Motor neuron (in vitro differentiated cells): ENCODE results near the gene IDH3G. TPM values are rescaled to one million over a fixed set of nuclear protein-coding genes. Genes with fewer than 3 reads are reported as not detected.
A peak's percentile ranks its signal among the peaks of the same experiment; 100 is the strongest.

ENCODE experiments used
- ATAC-seq, 8 experiments: fragments of 200-7000 bp; cut with Tn5 transposase; replicated peaks in 6 of 8; 2 replicates each; pipeline ENCODE4 v1.8.0; 2021; ENCODE audit warnings: mild to moderate bottlenecking in 8 of 8, moderate library complexity in 8 of 8
- H3K27ac ChIP-seq, 2 donors: fragments of 250-450 bp; sonication (Bioruptor Pico); 2 replicates each; pipeline ENCODE4 v1.9.0; 2021; ENCODE audit warnings: antibody characterized with exemption in 2 of 2, mild to moderate bottlenecking in 2 of 2, moderate library complexity in 1 of 2
- H3K4me1 ChIP-seq, 2 donors: fragments of 250-450 bp; sonication (Bioruptor Pico); replicated peaks in 1 of 2; 2 replicates each; pipeline ENCODE4 v1.6.1; 2021; ENCODE audit warnings: antibody characterized with exemption in 2 of 2, mild to moderate bottlenecking in 2 of 2, moderate library complexity in 1 of 2
- H3K4me3 ChIP-seq, 5 donors: fragments of 250-450 bp; sonication (Bioruptor Pico); 2 replicates each; pipeline ENCODE4 v1.9.0; 2021; ENCODE audit warnings: antibody characterized with exemption in 5 of 5, mild to moderate bottlenecking in 5 of 5, moderate library complexity in 4 of 5
- WGBS, 10 experiments: fragments of 450-650 bp; shearing (Covaris generic); methylation state at CpG; one replicate each; pipeline ENCODE4 v1.0.0; 2022; 5-methylcytosine and 5-hydroxymethylcytosine counted together
- in situ Hi-C, 9 experiments: fragments of 400-800 bp; cut with MboI; loops; one replicate each; pipeline ENCODE4 v1.15.0; 2021; ENCODE audit warnings: low sequenced_read_pairs in 9 of 9, low pct_unique_long_range_greater_than_20kb in 2 of 9; ENCODE audit not compliant: unreplicated experiment in 9 of 9
- total RNA-seq, 8 experiments: library from RNA; unstranded; fragments of 300-600 nt; gene quantifications; 2 replicates each; pipeline versions ENCODE4 v1.2.3 to v1.2.4, GENCODE V29; 2022

Gene IDH3G
- total RNA-seq: 10 to 100 TPM; 32.2 to 69.3 (median 42.6) TPM

DNA sequence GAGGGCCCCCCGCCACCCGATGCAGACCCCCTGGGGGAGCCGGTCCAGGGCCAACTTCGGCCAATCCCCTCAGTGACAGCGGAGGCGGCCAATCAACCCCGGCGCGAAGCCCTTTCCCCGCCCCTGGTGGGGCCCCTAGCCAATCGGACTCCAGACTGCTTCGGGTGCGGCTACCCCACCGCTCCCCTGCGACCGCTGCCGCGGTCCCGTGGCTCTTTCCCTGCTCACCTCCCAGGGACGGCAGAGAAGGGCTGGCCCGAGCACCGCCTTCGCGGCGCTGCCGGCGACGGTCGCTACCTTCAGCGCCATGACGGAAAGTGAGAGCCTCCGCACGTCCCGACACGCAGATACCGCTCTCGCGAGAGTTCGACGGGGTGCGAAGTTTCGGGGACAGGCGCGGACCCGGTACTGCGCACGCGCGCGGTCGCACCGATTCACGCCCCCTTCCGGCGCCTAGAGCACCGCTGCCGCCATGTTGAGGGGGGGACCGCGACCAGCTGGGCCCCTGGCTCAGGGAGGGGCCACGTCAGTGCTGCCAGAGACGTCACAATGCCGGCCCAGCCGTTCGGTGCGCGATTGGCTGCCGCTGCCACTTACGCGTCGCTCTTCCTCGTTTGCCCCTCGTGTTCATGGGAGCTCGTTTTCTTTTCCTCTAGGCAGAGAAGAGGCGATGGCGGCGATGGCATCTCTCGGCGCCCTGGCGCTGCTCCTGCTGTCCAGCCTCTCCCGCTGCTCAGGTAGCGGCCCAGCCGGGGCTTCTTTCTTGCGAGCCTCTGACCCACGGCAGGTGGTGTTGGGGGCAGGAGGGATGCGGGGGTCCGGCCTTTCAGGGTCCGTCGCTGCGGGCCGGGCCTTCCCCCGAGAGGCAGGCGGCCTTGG is at the start of gene IDH3G, which contains the start of gene SSR4:
TSS of gene IDH3G (minus strand) at position 358 of the 879 bp plus-strand sequence. CDS start at position 309, 49 bp downstream.
TSS of gene SSR4 (plus strand) at position 651 of the 879 bp plus-strand sequence. CDS start at position 671, 20 bp downstream.
- Histone ChIP-seq H3K4me3 (peak within 1 kb of the TSS; percentile 89 to 99 (median 95)), H3K4me1 (peaks cover 14 to 21% of the 10 kb centered on the region in 2 donors), H3K27ac (peak within 1 kb of the TSS; percentile 99 to 100)
- peak; percentile 83 to 93 (median 90) for ATAC-seq
- 0% methylated on average over 3 of the region's 92 CpGs; no CpG with 5 or more reads in 9 of the 10 experiments for WGBS, 10 experiments
- in situ Hi-C loops: no loop called here

DNA sequence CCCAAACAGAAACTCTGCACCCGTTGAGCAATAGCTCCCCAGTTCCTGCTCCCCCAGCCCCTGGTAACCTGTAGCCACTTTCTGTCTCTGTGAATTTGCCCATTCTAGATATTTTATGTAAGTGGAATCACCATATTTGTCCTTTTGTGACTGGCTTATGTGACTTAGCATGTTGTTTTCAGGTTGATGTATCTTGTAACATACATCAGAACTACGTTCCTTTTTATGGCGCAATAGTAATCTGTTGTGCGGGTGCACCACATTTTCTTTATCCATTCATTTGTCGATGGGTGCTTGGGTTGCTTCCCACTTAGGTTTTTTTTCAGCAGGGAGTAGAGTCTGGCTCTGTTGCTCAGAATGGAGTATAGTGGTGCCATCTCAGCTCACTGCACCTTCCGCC is 42.7 kb upstream of the IDH3G start:
- in situ Hi-C loops: no loop called here
- peaks cover 0 to 2% of the 10 kb centered on the region in 2 donors for H3K4me1 ChIP-seq
- 27 to 93% (median 52%) methylated on average over 2 to 3 of the region's 6 CpGs; no CpG with 5 or more reads in 6 of the 10 experiments for WGBS, 10 experiments
- ATAC-seq: no peak
- no peak overlapping the region for H3K27ac ChIP-seq
- H3K4me3 ChIP-seq: no peak overlapping the region

DNA sequence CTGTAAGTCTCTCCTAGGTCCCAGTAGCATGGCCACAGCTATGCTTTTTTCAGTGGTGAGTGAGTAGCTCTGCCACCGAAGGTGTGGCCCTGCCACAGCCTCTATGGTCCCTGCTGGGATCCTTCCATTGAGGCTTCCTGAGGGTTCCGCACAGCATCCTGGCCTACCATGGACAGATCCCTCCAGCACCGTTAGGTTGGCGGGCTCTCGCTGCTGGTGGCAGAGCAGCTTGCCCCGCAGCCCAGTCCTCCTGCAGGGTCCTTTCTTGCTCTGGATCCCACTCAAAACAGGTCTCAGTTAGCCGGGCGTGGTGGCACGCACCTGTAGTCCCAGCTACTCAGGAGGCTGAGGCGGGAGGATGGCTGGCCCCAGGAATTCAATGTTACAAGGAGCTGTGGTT is 38.6 kb upstream of the IDH3G start:
- no peak for ATAC-seq
- H3K27ac ChIP-seq: no peak overlapping the region
- H3K4me1 ChIP-seq: peaks cover 12 to 15% of the 10 kb centered on the region in 2 donors
- in situ Hi-C loops: no loop called here
- WGBS, 10 experiments: 60 to 88% methylated on average over 1 to 5 of the region's 10 CpGs; no CpG with 5 or more reads in 8 of the 10 experiments
- no peak overlapping the region for H3K4me3 ChIP-seq

DNA sequence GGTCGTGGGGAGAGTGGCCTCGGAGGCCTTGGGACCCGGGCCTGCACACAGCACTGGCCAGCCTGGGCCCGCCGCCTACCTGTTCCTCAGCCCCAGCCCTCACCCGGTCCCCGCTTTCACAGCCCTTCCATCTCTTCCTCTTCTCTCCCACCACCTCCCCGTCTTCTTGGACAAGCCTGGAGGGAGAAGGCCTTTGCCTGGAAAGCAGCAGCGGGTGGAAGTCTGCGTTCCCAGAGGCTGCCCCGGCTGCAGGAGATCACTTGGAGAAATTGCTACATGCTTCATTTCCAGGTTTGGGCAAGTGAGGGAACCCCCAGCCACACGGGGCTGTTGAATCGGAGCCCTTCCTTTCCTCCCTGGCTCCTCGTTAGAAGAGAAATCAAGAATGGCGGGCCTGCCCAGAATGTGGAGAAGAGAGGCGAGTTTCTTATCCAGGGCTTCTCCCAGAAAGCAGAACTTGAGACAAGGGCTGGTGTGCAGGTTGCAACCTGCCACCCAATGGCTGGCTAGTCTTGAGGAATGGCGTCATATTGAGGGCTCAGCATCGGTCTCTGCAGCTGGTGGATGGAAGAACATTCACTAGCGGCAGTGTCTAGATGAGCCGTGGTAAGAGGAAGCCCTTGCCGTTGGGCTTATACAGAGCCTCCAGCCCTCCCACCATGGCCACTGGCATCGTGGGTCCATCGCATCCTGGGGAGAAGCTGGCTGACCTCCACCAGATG is 37.4 kb upstream of the IDH3G start:
- Histone ChIP-seq H3K4me3 (peak overlapping the region; percentile 54 to 86 (median 67)), H3K27ac (peak overlapping the region; percentile 87 to 95), H3K4me1 (peaks cover 14 to 15% of the 10 kb centered on the region in 2 donors)
- in situ Hi-C loops: no loop called here
- 30 to 80% (median 33%) methylated on average over 1 to 8 of the region's 23 CpGs; no CpG with 5 or more reads in 7 of the 10 experiments for WGBS, 10 experiments
- peak in 5 of 8 experiments; percentile 9 to 25 (median 21) for ATAC-seq

DNA sequence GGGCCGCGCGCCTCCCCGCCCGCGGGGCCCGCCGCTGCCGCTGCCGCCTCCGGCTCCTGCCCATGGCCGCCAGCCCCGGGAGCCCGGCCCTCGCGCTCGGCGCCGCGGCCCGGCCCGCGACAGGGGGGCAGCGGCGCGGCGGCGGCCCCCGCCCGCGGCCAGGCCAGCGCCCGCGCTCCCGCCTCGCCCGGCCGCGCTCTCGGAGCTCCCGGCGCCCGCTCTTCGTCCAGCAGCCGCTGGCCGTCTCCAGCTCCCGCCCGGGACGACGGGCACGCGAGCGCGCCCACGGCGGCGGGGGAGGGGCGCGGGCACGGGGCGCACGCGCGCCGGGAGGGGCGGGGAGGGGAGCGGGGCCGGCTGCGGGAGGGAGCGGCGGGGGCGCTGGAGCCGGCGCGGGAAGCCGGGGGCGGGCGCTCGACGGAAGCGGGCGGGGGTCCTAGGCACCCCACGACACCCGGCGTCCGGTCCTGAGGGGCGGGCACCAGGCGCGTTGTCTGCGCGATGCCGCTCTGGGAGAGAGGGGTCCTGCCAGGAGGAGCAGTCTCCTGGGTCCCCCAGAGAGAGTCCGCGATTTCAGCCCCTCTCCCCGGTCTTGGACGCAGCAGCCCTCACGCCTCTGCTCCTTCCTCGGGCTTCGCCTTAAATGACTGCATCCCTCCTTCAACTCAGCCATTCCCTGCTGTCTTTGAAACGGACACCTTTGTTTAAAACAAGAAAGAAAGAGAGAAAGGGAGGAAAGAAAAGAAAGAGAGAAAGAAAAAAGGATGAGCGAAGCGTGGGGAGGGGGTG is 36.7 kb upstream of the IDH3G start:
- peaks cover 14 to 15% of the 10 kb centered on the region in 2 donors for H3K4me1 ChIP-seq
- peak in 5 of 8 experiments; percentile 57 to 71 (median 64) for ATAC-seq
- WGBS, 10 experiments: 0% methylated on average over 1 of the region's 102 CpGs; no CpG with 5 or more reads in 9 of the 10 experiments
- H3K27ac ChIP-seq: peak overlapping the region; percentile 87 to 95
- H3K4me3 ChIP-seq: peak overlapping the region; percentile 54 to 86 (median 67)
- in situ Hi-C loops: no loop called here

DNA sequence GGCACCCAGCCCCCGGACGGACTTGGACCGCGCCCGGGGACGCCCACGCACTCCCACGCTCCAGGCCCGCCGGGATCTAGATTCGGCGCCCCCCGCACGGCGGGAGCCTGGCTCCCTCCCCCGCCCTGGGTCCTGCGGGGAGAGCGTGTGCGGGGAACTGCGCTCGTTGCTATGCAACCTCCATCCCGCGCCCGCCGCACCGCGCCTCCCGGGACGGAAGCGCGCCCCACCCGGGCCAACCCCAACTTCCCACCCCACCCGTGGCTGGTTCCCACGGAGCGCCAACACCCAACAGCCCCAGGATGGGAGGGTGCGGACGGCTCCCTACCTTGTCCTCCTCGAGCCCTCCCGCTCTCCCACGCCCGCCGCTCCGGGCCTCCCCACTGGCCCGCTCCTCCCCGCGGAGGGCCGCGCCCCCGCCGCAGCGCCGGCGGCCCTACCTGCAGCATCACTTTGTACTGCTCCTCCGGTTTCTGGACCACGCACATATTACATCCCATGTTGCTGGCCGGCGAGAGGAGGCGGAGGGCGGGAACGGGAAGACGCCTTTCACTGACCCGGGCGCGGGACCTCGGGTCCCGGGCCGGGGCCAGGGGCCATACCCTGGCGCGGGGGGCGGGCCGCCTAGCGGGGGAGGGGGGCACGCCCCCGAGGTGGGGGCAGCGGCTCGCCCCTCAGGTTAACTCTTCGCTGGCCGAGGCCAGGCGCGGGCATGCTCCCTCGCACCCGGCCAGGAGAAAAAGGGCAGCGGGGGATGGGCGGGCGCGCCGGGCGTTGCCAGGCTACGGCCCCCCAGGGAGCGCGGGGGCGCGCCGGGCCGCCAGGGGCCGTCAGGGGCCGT is 35.8 kb upstream of the IDH3G start, which contains the start of gene PDZD4:
TSS of gene PDZD4 (minus strand) at position 746 of the 841 bp plus-strand sequence. CDS start at position 500, 246 bp downstream.
- peak in 6 of 8 experiments; percentile 14 to 49 (median 45) for ATAC-seq
- in situ Hi-C loops: no loop called here
- WGBS, 10 experiments: no CpG with 5 or more reads among the region's 97 CpGs
- H3K4me3 ChIP-seq: peak within 1 kb of the TSS; percentile 54 to 86 (median 67)
- H3K27ac ChIP-seq: peak within 1 kb of the TSS; percentile 87 to 95
- peaks cover 14 to 15% of the 10 kb centered on the region in 2 donors for H3K4me1 ChIP-seq

DNA sequence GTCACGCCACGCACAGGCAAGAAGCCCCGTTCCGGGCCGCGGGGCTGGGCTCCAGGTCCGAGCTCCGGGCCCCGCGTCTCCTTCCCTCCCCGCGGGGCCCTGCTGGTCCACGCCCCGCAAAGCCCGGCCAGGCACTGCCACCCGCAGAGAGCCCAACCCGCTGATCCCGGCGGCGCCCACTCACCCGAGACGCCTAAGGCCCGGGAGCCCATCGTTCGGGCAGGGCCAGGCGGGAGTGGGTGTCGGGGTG is 35.3 kb upstream of the IDH3G start:
- Histone ChIP-seq H3K4me3 (peak overlapping the region; percentile 54 to 86 (median 67)), H3K4me1 (peaks cover 14 to 15% of the 10 kb centered on the region in 2 donors), H3K27ac (peak overlapping the region; percentile 87 to 95)
- ATAC-seq: peak in 2 of 8 experiments; percentile 10 to 13
- no CpG with 5 or more reads among the region's 27 CpGs for WGBS, 10 experiments
- in situ Hi-C loops: no loop called here

DNA sequence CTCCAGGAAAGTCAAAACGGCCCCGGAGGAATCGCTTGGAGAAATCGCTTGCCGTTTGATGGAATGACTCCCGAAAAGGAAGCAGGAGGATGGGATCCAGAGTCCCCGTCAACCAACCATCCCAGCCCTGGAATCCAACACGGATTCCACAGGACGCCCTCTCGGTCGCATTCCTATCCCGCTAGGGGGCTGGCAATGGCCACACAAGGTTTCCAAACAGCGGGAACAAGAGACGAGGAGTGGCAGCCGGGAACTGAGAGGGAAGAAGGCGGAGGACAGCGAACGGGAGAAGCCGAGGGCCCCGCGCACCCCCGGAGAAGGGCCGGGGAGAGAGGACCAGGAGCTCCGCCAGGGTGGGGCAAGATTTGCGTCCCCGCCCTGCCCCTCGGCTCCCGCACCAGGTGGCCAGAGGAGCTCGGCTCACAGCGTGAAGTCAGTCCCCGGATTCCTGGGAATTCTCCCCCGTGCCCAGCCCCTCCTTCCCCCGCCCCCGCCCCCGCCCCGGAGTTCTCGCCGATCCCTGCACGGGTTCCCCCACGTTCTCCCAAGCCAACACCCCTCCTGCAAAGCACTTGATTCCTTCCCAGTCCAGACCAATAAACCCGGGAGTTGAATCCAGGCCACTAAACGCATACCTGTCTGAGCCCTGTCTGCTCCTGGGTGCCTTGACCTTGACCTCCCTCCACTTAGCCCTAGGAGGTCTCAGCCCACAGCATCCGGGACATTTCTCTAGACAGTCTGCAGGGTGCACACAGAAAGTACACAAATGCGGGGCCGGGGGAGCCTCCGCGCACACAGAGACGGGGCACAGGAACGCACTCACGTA is 34.8 kb upstream of the IDH3G start:
- WGBS, 10 experiments: 0 to 48% (median 10%) methylated on average over 2 to 5 of the region's 50 CpGs; no CpG with 5 or more reads in 7 of the 10 experiments
- in situ Hi-C loops: no loop called here
- peak overlapping the region; percentile 87 to 95 for H3K27ac ChIP-seq
- peaks cover 14 to 15% of the 10 kb centered on the region in 2 donors for H3K4me1 ChIP-seq
- peak in 7 of 8 experiments; percentile 3 to 60 (median 27) for ATAC-seq
- peak overlapping the region; percentile 54 to 86 (median 67) for H3K4me3 ChIP-seq

DNA sequence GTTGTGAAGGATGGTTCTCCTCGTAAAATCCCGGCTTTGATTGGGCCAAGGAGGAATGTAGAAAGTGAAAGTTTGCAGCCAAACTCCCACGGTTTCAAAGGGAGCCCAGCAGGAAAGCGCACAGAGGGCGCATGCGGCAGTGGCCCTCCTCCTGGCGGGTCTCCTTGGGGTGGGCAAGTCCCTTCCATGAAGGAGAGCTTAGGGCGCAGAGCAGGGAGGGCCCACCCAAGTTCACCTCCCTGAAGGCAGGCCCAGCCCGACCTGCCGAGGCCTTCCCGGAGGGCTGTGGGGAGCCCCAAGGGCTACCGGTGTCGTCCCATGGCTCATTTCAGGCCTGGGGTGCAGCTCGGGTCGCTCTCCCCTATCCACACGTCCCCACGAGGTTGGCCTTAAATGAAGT is 34.1 kb upstream of the IDH3G start:
- peak overlapping the region; percentile 54 to 86 (median 67) for H3K4me3 ChIP-seq
- no peak for ATAC-seq
- H3K27ac ChIP-seq: peak overlapping the region in 1 of 2 donors; percentile 27
- in situ Hi-C loops: no loop called here
- WGBS, 10 experiments: 42 to 66% methylated on average over 3 to 14 of the region's 17 CpGs; no CpG with 5 or more reads in 8 of the 10 experiments
- peaks cover 14 to 15% of the 10 kb centered on the region in 2 donors for H3K4me1 ChIP-seq

DNA sequence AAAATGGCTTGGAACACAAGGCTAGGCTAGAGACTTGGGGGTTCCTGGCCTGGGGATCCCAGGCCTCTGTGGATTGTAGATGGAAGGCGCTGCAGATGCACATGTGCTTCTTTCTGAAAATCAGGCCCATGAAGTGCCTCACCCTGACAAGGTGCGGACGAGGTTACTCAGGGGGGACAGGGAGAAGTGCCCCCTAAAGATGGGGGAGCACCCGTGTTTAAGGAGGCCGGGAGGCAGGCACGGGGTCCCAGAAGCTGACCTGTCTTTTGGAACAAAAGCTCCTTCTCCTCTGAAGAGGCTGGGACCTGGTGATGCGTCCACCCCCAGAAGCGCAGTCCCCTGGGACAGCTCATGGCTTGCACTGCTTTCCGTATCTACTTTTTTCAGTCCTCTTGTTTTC is 33.7 kb upstream of the IDH3G start:
- Histone ChIP-seq H3K4me3 (peak overlapping the region in 4 of 5 donors; percentile 65 to 86 (median 76)), H3K4me1 (peaks cover 14 to 15% of the 10 kb centered on the region in 2 donors), H3K27ac (no peak overlapping the region)
- in situ Hi-C loops: no loop called here
- 42 to 100% (median 100%) methylated on average over 1 to 5 of the region's 9 CpGs; no CpG with 5 or more reads in 7 of the 10 experiments for WGBS, 10 experiments
- ATAC-seq: no peak

DNA sequence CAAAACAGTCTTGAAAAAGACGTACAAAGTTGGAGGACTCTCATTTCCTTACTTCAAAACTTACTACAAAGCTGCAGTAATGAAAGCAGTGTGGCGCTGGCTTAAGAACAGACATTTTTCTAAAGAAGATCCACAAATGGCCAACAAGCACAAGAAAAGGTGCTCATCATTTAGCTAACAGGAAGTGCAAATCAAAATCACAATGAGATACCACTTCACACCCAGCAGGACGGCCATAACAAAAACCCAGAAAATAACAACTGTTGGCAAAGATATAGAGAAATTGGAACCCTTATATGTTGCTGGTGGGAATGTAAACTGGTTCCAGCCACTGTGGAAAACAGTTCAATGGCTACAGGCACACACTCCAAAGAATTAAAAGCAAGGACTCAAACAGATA is 32.8 kb upstream of the IDH3G start:
- WGBS, 10 experiments: 17 to 83% (median 58%) methylated on average over 1 to 3 of the region's 3 CpGs; no CpG with 5 or more reads in 3 of the 10 experiments
- Histone ChIP-seq H3K4me3 (no peak overlapping the region), H3K27ac (no peak overlapping the region), H3K4me1 (peaks cover 17% of the 10 kb centered on the region in 2 donors)
- ATAC-seq: no peak
- in situ Hi-C loops: no loop called here
